ENCODE measurements around the gene SIGLEC15. TPM values are rescaled to one million over a fixed set of nuclear protein-coding genes. Genes with fewer than 3 reads are reported as not detected.

Gene SIGLEC15
- total RNA-seq, 1 experiment from 2014 or later: 0.13 TPM

- Histone ChIP-seq H3K4me2 (ENCODE audit: insufficient read depth, insufficient read length, low read length) (no peak overlapping the region), H3K14ac (ENCODE audit: insufficient read depth, low read length) (no peak overlapping the region; the same call in 1 of the 2 replicates)
- no CpG with 5 or more reads among the region's 7 CpGs for WGBS (ENCODE audit: extremely low coverage, insufficient read length, low lambda C conversion rate)
These were observed 19.5 kb downstream of the SIGLEC15 start for GRCh38 chr18:45844938-45845337.

More at GRCh38 chr18:45844938-45845337, 19.5 kb downstream of the SIGLEC15 start:
- Histone ChIP-seq H3K4ac (ENCODE audit: low read depth, low read length) (no peak overlapping the region), H3K9ac (ENCODE audit: extremely low read depth, insufficient read length, low read length) (no peak overlapping the region), H4K20me1 (ENCODE audit: control insufficient read depth, insufficient read depth, insufficient read length) (no peaks in the 10 kb centered on the region), H3K56ac (ENCODE audit: insufficient read length, low read depth, low read length) (no peak overlapping the region), H4K5ac (ENCODE audit: insufficient read length, low read depth, low read length) (no peak overlapping the region), H3K23ac (ENCODE audit: insufficient read length, low read depth, low read length) (no peak overlapping the region), H3K18ac (ENCODE audit: insufficient read length, low read depth, low read length) (no peak overlapping the region), H2AK5ac (ENCODE audit: insufficient read length, low read length) (no peak overlapping the region), H3K79me1 (ENCODE audit: insufficient read depth, low read depth, low read length, poor library complexity, severe bottlenecking) (no peaks in the 10 kb centered on the region), H2BK20ac (ENCODE audit: low read depth, low read length, poor library complexity, severe bottlenecking) (no peak overlapping the region), H3K9me3 (ENCODE audit: control insufficient read depth, low read depth, low read length) (no peaks in the 10 kb centered on the region), H4K91ac (ENCODE audit: insufficient read length, low read depth, low read length) (no peak overlapping the region), H2BK5ac (ENCODE audit: insufficient read length, low read length) (no peak overlapping the region), H3K4me1 (ENCODE audit: insufficient read depth, low read length) (no peaks in the 10 kb centered on the region), H2BK12ac (ENCODE audit: insufficient read length, low read depth, low read length) (no peak overlapping the region), H2BK15ac (ENCODE audit: low read depth, low read length) (no peak overlapping the region), H3T11ph (ENCODE audit: low read length) (no peak overlapping the region), H3K23me2 (ENCODE audit: insufficient read length, low read depth, low read length, poor library complexity, severe bottlenecking) (no peaks in the 10 kb centered on the region), H4K8ac (replicated peaks; ENCODE audit: insufficient read length, low read depth, low read length) (no peak overlapping the region), H2BK120ac (ENCODE audit: low read depth, low read length, poor library complexity, severe bottlenecking) (no peak overlapping the region), H3K79me2 (ENCODE audit: insufficient read depth, low read length) (no peaks in the 10 kb centered on the region), H3K27ac (ENCODE audit: insufficient read length, low read depth, low read length) (no peak overlapping the region), H3K27me3 (ENCODE audit: insufficient read depth, low read length) (no peaks in the 10 kb centered on the region), H2AFZ (ENCODE audit: low read length) (no peak overlapping the region)
- H3K27me3 Mint-ChIP-seq (ENCODE audit: low read depth): peaks cover 3% of the 10 kb centered on the region; the same call in 1 of the 2 replicates
- H3K27ac Mint-ChIP-seq: no peak overlapping the region; a peak in 1 of 7 replicates
- no peaks in the 10 kb centered on the region for H3K9me3 Mint-ChIP-seq
- H3K4me1 Mint-ChIP-seq: peaks cover 8 to 12% of the 10 kb centered on the region in 2 experiments; a peak in 3 of 4 replicates
- H3K4me3 Mint-ChIP-seq: no peak overlapping the region
- no peak for TF ChIP-seq CTCF (conservative IDR thresholded peaks at IDR 0.05)
- DNase-seq: no peak
- peaks cover 0 to 8% (median 4%) of the 10 kb centered on the region in 3 experiments; a peak in 3 of 7 replicates for H3K36me3 Mint-ChIP-seq (ENCODE audit: insufficient read depth in 1 of 3, low read depth in 3 of 3)

Data from H9 (cell line).